ENCODE data around the gene CCNF.

Gene CCNF

DNA sequence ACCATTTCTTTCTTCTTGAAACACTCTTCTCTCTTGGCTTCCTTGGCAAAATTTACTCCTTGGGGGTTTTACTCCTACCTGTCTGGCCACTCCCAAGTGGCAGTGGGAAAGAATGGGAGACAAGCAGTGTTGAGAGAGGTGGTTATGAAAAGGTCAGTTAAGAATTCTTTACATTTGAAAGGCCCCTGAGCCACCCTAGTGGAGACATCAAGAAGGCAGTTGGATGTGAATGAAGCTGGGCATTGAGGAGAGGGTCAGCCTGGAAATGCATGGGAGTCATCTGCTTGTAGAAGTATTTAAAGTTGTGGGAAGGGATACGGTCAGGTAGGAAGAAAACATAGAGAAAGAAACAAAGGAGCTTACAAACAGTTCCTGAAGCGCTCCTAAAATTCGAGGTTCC is 42.3 kb upstream of the CCNF start:
- no peak overlapping the region for H3K27ac ChIP-seq
- H3K4me3 ChIP-seq (ENCODE audit: low read depth, low read length): no peak overlapping the region
- in situ Hi-C loops (cut with HindIII; ENCODE audit: low pct_ligation_motif_present, low sequenced_read_pairs): no loop called here
- no peaks in the 10 kb centered on the region for H3K36me3 ChIP-seq (replicated peaks)
- DNase-seq: no peak
- TF ChIP-seq CTCF (IDR thresholded peaks at IDR 0.05; ENCODE audit: low read depth, low read length, missing control alignments): peak; percentile 63
- no peaks in the 10 kb centered on the region for H3K27me3 ChIP-seq (replicated peaks)

- in situ Hi-C loops (cut with HindIII; ENCODE audit: low pct_ligation_motif_present, low sequenced_read_pairs): no loop called here
- H3K4me3 ChIP-seq (ENCODE audit: low read depth, low read length): no peak overlapping the region
- no peak for DNase-seq
- no peaks in the 10 kb centered on the region for H3K27me3 ChIP-seq (replicated peaks)
- H3K27ac ChIP-seq: peak overlapping the region; percentile 60
- H3K36me3 ChIP-seq (replicated peaks): no peaks in the 10 kb centered on the region
- TF ChIP-seq CTCF (IDR thresholded peaks at IDR 0.05; ENCODE audit: low read depth, low read length, missing control alignments): no peak
Observed at GRCh38 chr16:2388139-2388874, 40.9 kb upstream of the CCNF start.

DNA sequence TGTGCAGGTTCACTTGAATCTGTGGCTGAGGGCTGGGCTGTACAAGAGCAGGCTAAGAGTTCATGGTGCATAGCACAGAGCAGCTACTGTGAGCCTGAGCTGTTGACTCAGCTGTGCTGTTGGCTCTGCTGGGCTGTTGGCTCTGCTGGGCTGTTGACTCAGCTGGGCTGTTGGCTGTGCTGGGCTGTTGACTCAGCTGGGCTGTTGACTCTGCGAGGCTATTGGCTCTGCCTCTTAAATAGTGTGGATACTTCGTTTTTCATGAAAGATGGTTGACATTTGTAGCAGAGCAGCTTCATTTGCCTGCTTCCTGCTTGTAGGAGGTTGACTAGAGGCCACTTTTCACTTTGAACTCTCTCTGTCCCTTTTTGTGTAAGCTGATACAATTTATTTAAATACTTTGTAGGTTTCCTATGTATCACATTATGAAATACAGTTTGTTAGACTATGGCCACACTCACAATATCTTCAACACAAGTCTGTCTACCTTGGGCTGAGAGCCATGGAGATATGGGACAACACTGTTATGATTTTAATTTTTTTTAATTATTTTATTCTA is 40.3 kb upstream of the CCNF start:
- Histone ChIP-seq H3K4me3 (ENCODE audit: low read depth, low read length) (no peak overlapping the region), H3K36me3 (replicated peaks) (no peaks in the 10 kb centered on the region), H3K27ac (peak overlapping the region; percentile 60), H3K27me3 (replicated peaks) (no peaks in the 10 kb centered on the region)
- TF ChIP-seq CTCF (IDR thresholded peaks at IDR 0.05; ENCODE audit: low read depth, low read length, missing control alignments): no peak
- DNase-seq: peak; percentile 84
- in situ Hi-C loops (cut with HindIII; ENCODE audit: low pct_ligation_motif_present, low sequenced_read_pairs): no loop called here

- H3K4me3 ChIP-seq (ENCODE audit: low read depth, low read length): no peak overlapping the region
- in situ Hi-C loops (cut with HindIII; ENCODE audit: low pct_ligation_motif_present, low sequenced_read_pairs): no loop called here
- no peak for TF ChIP-seq CTCF (IDR thresholded peaks at IDR 0.05; ENCODE audit: low read depth, low read length, missing control alignments)
- no peak for DNase-seq
- no peak overlapping the region for H3K27ac ChIP-seq
- H3K27me3 ChIP-seq (replicated peaks): no peaks in the 10 kb centered on the region
- no peaks in the 10 kb centered on the region for H3K36me3 ChIP-seq (replicated peaks)
Observed at GRCh38 chr16:2392025-2392424, 37.2 kb upstream of the CCNF start.

- in situ Hi-C loops (cut with HindIII; ENCODE audit: low pct_ligation_motif_present, low sequenced_read_pairs): no loop called here
- no peak overlapping the region for H3K4me3 ChIP-seq (ENCODE audit: low read depth, low read length)
- TF ChIP-seq CTCF (IDR thresholded peaks at IDR 0.05; ENCODE audit: low read depth, low read length, missing control alignments): no peak
- no peak overlapping the region for H3K27ac ChIP-seq
- DNase-seq: no peak
- no peaks in the 10 kb centered on the region for H3K27me3 ChIP-seq (replicated peaks)
- no peaks in the 10 kb centered on the region for H3K36me3 ChIP-seq (replicated peaks)
Observed at GRCh38 chr16:2398520-2398919, 30.7 kb upstream of the CCNF start.

DNA sequence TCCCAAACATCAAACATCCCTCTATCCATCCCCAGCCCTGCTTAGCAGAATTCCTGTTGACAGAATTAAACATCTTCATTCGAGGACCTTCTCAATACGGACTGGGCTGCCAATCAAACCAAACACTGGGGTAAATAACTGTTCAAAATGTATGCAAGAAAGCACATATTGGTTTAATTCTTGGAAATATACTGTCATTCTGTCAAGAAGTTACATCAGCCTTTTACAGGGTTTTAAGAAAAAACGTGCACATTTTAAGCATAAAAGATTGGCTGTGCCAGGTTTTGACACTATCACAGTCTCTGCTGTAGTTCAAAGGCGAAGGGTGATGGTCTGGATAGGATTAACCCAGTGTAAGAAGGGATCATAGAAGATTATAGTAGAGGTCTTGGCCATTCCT is 25.1 kb upstream of the CCNF start:
- no peak for TF ChIP-seq CTCF (IDR thresholded peaks at IDR 0.05; ENCODE audit: low read depth, low read length, missing control alignments)
- no peak overlapping the region for H3K4me3 ChIP-seq (ENCODE audit: low read depth, low read length)
- no peaks in the 10 kb centered on the region for H3K27me3 ChIP-seq (replicated peaks)
- no peak overlapping the region for H3K27ac ChIP-seq
- in situ Hi-C loops (cut with HindIII; ENCODE audit: low pct_ligation_motif_present, low sequenced_read_pairs): no loop called here
- DNase-seq: no peak
- no peaks in the 10 kb centered on the region for H3K36me3 ChIP-seq (replicated peaks)
